IPS-18c (cell line): ENCODE measurements around the gene TMEM139.

Experiments used
- H3K4me3 ChIP-seq: 2 replicates; pipeline ENCODE4 v1.7.0; 2013; ENCODE audit warnings: low read depth, mild to moderate bottlenecking, low read length, moderate library complexity; ENCODE audit not compliant: insufficient read depth
- H3K9me3 ChIP-seq: one replicate; pipeline ENCODE4 v1.6.1; 2013; ENCODE audit warnings: mild to moderate bottlenecking, low read length, moderate library complexity; ENCODE audit not compliant: control insufficient read depth, insufficient read depth

Gene TMEM139

GRCh38 chr7:143300959-143301935, 16.5 kb downstream of the TMEM139 start:
- Histone ChIP-seq H3K4me3 (no peak overlapping the region), H3K9me3 (no peaks in the 10 kb centered on the region)

GRCh38 chr7:143303733-143304132, 19.0 kb downstream of the TMEM139 start:
- Histone ChIP-seq H3K4me3 (no peak overlapping the region), H3K9me3 (no peaks in the 10 kb centered on the region)

- Histone ChIP-seq H3K9me3 (no peaks in the 10 kb centered on the region), H3K4me3 (no peak overlapping the region)
Observed at GRCh38 chr7:143304938-143305337, 20.2 kb downstream of the TMEM139 start.

- no peak overlapping the region for H3K4me3 ChIP-seq
- H3K9me3 ChIP-seq: no peaks in the 10 kb centered on the region
Observed at GRCh38 chr7:143305423-143306070, 20.8 kb downstream of the TMEM139 start.

GRCh38 chr7:143308632-143309031, 23.9 kb downstream of the TMEM139 start:
- Histone ChIP-seq H3K4me3 (no peak overlapping the region), H3K9me3 (no peaks in the 10 kb centered on the region)

GRCh38 chr7:143314127-143314526, 29.4 kb downstream of the TMEM139 start:
- Histone ChIP-seq H3K4me3 (no peak overlapping the region), H3K9me3 (no peaks in the 10 kb centered on the region)

GRCh38 chr7:143315776-143316175, 31.0 kb downstream of the TMEM139 start, which contains the start of gene CLCN1:
Gene CLCN1, plus strand, starts transcription at chr7:143316111. Its CDS starts 102 bp downstream, at chr7:143316213.
- no peaks in the 10 kb centered on the region for H3K9me3 ChIP-seq
- no peak within 1 kb of the TSS for H3K4me3 ChIP-seq

- H3K9me3 ChIP-seq: no peaks in the 10 kb centered on the region
Observed at GRCh38 chr7:143316492-143316891, 31.7 kb downstream of the TMEM139 start.

GRCh38 chr7:143318661-143319060, 33.9 kb downstream of the TMEM139 start:
- Histone ChIP-seq H3K9me3 (no peaks in the 10 kb centered on the region), H3K4me3 (no peak overlapping the region)

More at GRCh38 chr7:143316492-143316891, 31.7 kb downstream of the TMEM139 start:
- no peak overlapping the region for H3K4me3 ChIP-seq

- Histone ChIP-seq H3K4me3 (no peak overlapping the region), H3K9me3 (no peaks in the 10 kb centered on the region)
Observed at GRCh38 chr7:143320620-143321019, 35.9 kb downstream of the TMEM139 start.

- no peak overlapping the region for H3K4me3 ChIP-seq
- H3K9me3 ChIP-seq: no peaks in the 10 kb centered on the region
Observed at GRCh38 chr7:143321242-143321641, 36.5 kb downstream of the TMEM139 start.

GRCh38 chr7:143321734-143322133, 37.0 kb downstream of the TMEM139 start:
- Histone ChIP-seq H3K4me3 (no peak overlapping the region), H3K9me3 (no peaks in the 10 kb centered on the region)

- Histone ChIP-seq H3K4me3 (no peak overlapping the region), H3K9me3 (no peaks in the 10 kb centered on the region)
Observed at GRCh38 chr7:143322760-143323633, 38.2 kb downstream of the TMEM139 start.

- no peak overlapping the region for H3K4me3 ChIP-seq
- H3K9me3 ChIP-seq: no peaks in the 10 kb centered on the region
Observed at GRCh38 chr7:143323653-143324052, 38.9 kb downstream of the TMEM139 start.

GRCh38 chr7:143325240-143325639, 40.5 kb downstream of the TMEM139 start:
- H3K4me3 ChIP-seq: no peak overlapping the region

GRCh38 chr7:143327903-143328302, 43.1 kb downstream of the TMEM139 start:
- H3K9me3 ChIP-seq: no peaks in the 10 kb centered on the region
- no peak overlapping the region for H3K4me3 ChIP-seq

More at GRCh38 chr7:143325240-143325639, 40.5 kb downstream of the TMEM139 start:
- no peaks in the 10 kb centered on the region for H3K9me3 ChIP-seq

GRCh38 chr7:143329471-143330170, 44.9 kb downstream of the TMEM139 start:
- no peaks in the 10 kb centered on the region for H3K9me3 ChIP-seq

More at GRCh38 chr7:143329471-143330170, 44.9 kb downstream of the TMEM139 start:
- H3K4me3 ChIP-seq: no peak overlapping the region
